GM10847 (cell line): ENCODE measurements around the gene PPP2R5E.

Experiments used
- POLR2A ChIP-seq: IDR thresholded peaks from 2 replicates; pipeline ENCODE4 v1.6.1; 2011; ENCODE audit not compliant: insufficient read length; ENCODE audit errors: extremely low read depth

The PPP2R5E gene

GRCh38 chr14:63426838-63427352 is 116.3 kb downstream of the PPP2R5E start:
- no peak for TF ChIP-seq POLR2A

GRCh38 chr14:63423889-63424288 is 119.3 kb downstream of the PPP2R5E start:
- TF ChIP-seq POLR2A: no peak

- TF ChIP-seq POLR2A: no peak
Observed at GRCh38 chr14:63423381-63423780, 119.8 kb downstream of the PPP2R5E start.

- no peak for TF ChIP-seq POLR2A
Observed at GRCh38 chr14:63421919-63422318, 121.3 kb downstream of the PPP2R5E start.

GRCh38 chr14:63421226-63421625 is 122.0 kb downstream of the PPP2R5E start:
- no peak for TF ChIP-seq POLR2A

GRCh38 chr14:63418020-63418419 is 125.2 kb downstream of the PPP2R5E start:
- no peak for TF ChIP-seq POLR2A

- TF ChIP-seq POLR2A: no peak
Observed at GRCh38 chr14:63413009-63413408, 130.2 kb downstream of the PPP2R5E start.

- TF ChIP-seq POLR2A: no peak
Observed at GRCh38 chr14:63406333-63406732, 136.8 kb downstream of the PPP2R5E start.

- TF ChIP-seq POLR2A: no peak
Observed at GRCh38 chr14:63405715-63406114, 137.5 kb downstream of the PPP2R5E start.

GRCh38 chr14:63404906-63405305 is 138.3 kb downstream of the PPP2R5E start:
- TF ChIP-seq POLR2A: no peak

- TF ChIP-seq POLR2A: no peak
Observed at GRCh38 chr14:63401646-63402045, 141.5 kb downstream of the PPP2R5E start.

GRCh38 chr14:63398952-63399351 is 144.2 kb downstream of the PPP2R5E start:
- TF ChIP-seq POLR2A: no peak

GRCh38 chr14:63394841-63395240 is 148.3 kb downstream of the PPP2R5E start:
- TF ChIP-seq POLR2A: no peak

- no peak for TF ChIP-seq POLR2A
Observed at GRCh38 chr14:63394432-63394831, 148.7 kb downstream of the PPP2R5E start.

- no peak for TF ChIP-seq POLR2A
Observed at GRCh38 chr14:63393012-63393411, 150.2 kb downstream of the PPP2R5E start.

GRCh38 chr14:63392236-63392635 is 150.9 kb downstream of the PPP2R5E start:
- TF ChIP-seq POLR2A: no peak

- TF ChIP-seq POLR2A: no peak
Observed at GRCh38 chr14:63388766-63389431, 154.3 kb downstream of the PPP2R5E start.

GRCh38 chr14:63387711-63388110 is 155.5 kb downstream of the PPP2R5E start:
- no peak for TF ChIP-seq POLR2A
